ENCODE results near the gene FADS3. TPM values are rescaled to one million over a fixed set of nuclear protein-coding genes. Genes with fewer than 3 reads are reported as not detected.
"Not testable (repeated sequence)": the region's sequence is repeated elsewhere in the genome, so short reads cannot be mapped to it uniquely, and the experiment has no call there.

FADS3 gene
- polyA plus RNA-seq, 5 donors: 7.6 to 17.9 (median 11.1) TPM

GRCh38 chr11:61899146-61899841, 7.9 kb upstream of the FADS3 start:
- DNase-seq: peak; percentile 49 to 62

GRCh38 chr11:61898247-61898582, 6.9 kb upstream of the FADS3 start:
- DNase-seq: no peak

- peak; percentile 45 to 52 for DNase-seq
Observed at GRCh38 chr11:61897387-61898246, 6.3 kb upstream of the FADS3 start.

GRCh38 chr11:61896665-61897386, 5.5 kb upstream of the FADS3 start:
- no peak for DNase-seq

- no peak for DNase-seq
Observed at GRCh38 chr11:61895718-61896059, 4.3 kb upstream of the FADS3 start.

- DNase-seq: no peak
Observed at GRCh38 chr11:61895046-61895717, 3.8 kb upstream of the FADS3 start.

- peak; percentile 47 to 56 for DNase-seq
Observed at GRCh38 chr11:61893981-61894380, 2.6 kb upstream of the FADS3 start.

GRCh38 chr11:61892085-61892370, 683 bp upstream of the FADS3 start:
- DNase-seq: no peak

GRCh38 chr11:61890529-61891330, 615 bp downstream of the FADS3 start:
- DNase-seq: no peak

GRCh38 chr11:61889831-61890230, 1.5 kb downstream of the FADS3 start:
- DNase-seq: no peak

GRCh38 chr11:61888590-61888989, 2.8 kb downstream of the FADS3 start:
- DNase-seq: no peak

GRCh38 chr11:61887839-61888494, 3.4 kb downstream of the FADS3 start:
- no peak for DNase-seq

GRCh38 chr11:61886643-61887042, 4.7 kb downstream of the FADS3 start:
- DNase-seq: no peak

- no peak for DNase-seq
Observed at GRCh38 chr11:61885784-61886580, 5.4 kb downstream of the FADS3 start.

- DNase-seq: no peak
Observed at GRCh38 chr11:61885166-61885778, 6.1 kb downstream of the FADS3 start.

- DNase-seq: no peak
Observed at GRCh38 chr11:61883947-61884346, 7.4 kb downstream of the FADS3 start.

- no peak for DNase-seq
Observed at GRCh38 chr11:61883327-61883726, 8.0 kb downstream of the FADS3 start.

GRCh38 chr11:61882879-61883278, 8.5 kb downstream of the FADS3 start:
- no peak for DNase-seq

GRCh38 chr11:61882267-61882666, 9.1 kb downstream of the FADS3 start:
- DNase-seq: not testable (repeated sequence)

GRCh38 chr11:61881397-61881796, 9.9 kb downstream of the FADS3 start:
- DNase-seq: no peak

All from right lung (tissue), 5 donors.